GM18499 (cell line): ENCODE results near the gene C2orf42.
"Not testable (repeated sequence)": the region's sequence is repeated elsewhere in the genome, so short reads cannot be mapped to it uniquely, and the experiment has no call there.

Source experiments
- ATAC-seq: cut with Tn5 transposase; IDR thresholded peaks from one replicate; pipeline ENCODE4 v1.9.1; 2021; ENCODE audit warnings: moderate number of reproducible peaks; ENCODE audit not compliant: insufficient read depth, unreplicated experiment

Gene C2orf42

GRCh38 chr2:70111752-70112591 lies 78.8 kb downstream of the C2orf42 start:
- ATAC-seq: no peak

DNA sequence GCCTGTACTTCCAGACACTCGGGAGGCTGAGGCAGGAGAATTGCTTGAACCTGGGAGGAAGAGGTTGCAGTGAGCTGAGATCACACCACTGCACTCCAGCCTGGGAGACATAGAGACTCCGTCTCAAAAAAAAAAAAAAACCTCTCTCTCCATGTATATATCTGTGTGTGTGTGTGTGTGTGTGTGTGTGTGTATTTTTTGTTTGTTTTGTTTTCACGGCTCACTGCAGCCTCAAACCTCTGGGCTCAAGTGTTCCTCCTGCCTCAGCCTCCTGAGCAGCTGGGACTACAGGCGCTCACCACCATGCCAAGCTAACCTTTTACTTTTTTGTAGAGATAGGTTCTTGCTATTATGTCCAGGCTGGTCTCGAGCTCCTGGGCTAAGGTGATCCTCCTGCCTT lies 80.4 kb downstream of the C2orf42 start:
- ATAC-seq: not testable (repeated sequence)

DNA sequence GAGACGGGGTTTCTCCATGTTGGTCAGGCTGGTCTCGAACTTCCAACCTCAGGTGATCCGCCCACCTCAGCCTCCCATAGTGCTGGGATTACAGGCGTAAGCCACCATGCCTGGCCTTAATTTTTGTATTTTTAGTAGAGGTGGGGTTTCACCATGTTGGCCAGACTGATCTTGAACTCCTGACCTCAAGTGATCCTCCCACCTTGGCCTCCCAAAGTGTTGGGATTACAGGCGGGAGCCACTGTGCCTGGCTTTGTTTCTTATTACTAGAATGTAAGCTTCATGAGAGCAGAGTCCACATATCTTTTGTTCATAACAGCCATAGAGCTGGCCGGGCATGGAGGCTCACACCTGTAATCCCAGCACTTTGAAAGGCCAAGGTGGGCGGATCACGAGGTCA lies 84.7 kb downstream of the C2orf42 start:
- ATAC-seq: not testable (repeated sequence)

DNA sequence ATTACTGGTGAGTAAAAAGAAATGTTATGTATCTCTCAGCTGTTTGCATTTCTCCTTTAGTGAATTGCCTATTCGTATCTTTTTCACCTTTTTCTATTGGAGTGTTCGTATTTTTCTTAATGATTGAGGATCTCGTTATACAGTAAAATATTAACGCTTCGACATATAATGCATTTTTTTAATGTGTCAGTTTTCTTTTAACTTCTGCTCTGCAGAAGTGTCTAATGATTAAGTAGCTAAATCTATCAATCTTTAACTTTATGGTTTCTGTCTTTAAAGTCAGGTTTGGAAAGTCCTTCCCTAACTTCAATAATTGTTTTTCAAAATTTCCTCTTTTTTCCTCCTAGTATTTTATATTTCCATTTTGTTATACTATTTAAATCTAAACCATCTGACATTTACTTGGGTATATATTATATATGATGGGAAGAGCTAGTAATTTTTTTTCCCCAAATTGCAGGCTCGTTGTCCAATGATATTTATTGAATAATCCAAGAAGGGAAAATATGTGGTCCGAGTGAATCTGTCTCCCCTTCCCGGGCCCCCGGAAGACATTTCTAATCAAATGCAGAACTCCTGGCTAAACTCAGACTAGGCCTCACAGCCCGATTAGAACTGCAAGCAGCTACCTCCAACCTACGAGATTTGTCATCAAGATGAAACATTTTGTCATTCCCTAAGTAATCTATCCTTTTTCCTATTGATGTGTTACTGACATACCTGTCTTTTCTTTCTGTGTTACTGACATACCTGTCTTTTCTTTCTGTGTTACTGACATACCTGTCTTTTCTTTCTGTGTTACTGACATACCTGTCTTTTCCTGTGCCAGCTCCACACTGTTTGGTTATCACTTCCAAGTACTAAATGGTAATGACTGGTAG lies 86.3 kb downstream of the C2orf42 start:
- ATAC-seq: no peak

DNA sequence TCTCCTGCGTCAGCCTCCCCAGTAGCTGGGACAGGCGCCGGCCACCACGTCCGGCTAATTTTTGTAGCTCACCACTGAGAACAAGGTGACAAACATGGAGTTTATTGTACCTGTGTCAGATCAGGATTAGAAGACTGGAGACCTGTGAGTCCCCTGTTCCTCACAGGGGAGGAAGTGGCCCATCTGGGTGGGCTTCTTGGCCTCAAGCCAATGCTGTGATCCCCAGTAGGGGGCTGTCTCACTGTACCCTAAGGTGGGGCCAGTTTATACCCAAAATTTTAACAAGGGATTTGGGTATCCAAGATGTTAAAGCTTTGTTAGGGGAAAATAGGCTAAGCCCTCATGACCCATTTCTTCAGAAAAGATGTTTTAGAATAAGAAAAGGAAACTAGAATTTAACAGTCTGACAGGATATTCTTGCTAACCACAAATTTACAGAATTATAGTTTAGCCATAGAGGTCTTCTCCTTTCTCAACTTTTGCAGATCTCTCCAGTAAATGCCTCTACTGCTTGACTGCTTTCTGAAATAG lies 87.2 kb downstream of the C2orf42 start:
- ATAC-seq: no peak

GRCh38 chr2:70102323-70102905 lies 88.4 kb downstream of the C2orf42 start:
- ATAC-seq: not testable (repeated sequence)

- not testable (repeated sequence) for ATAC-seq
Measured at GRCh38 chr2:70101686-70102085, 89.1 kb downstream of the C2orf42 start.

- ATAC-seq: no peak
Measured at GRCh38 chr2:70101174-70101573, 89.6 kb downstream of the C2orf42 start.
